ENCODE results near the gene OTOG. TPM values are rescaled to one million over a fixed set of nuclear protein-coding genes. Genes with fewer than 3 reads are reported as not detected.

Gene OTOG
- total RNA-seq, 1 donor, result not detected

- no peak for TF ChIP-seq CTCF (IDR thresholded peaks at IDR 0.05; ENCODE audit: insufficient read depth, low read depth, low read length)
- no peak for DNase-seq (ENCODE audit: low read depth)
- H3K4me3 ChIP-seq (ENCODE audit: low read depth, low read length), result no peak overlapping the region
These were observed 57.8 kb downstream of the OTOG start for GRCh38 chr11:17604915-17605233.

DNA sequence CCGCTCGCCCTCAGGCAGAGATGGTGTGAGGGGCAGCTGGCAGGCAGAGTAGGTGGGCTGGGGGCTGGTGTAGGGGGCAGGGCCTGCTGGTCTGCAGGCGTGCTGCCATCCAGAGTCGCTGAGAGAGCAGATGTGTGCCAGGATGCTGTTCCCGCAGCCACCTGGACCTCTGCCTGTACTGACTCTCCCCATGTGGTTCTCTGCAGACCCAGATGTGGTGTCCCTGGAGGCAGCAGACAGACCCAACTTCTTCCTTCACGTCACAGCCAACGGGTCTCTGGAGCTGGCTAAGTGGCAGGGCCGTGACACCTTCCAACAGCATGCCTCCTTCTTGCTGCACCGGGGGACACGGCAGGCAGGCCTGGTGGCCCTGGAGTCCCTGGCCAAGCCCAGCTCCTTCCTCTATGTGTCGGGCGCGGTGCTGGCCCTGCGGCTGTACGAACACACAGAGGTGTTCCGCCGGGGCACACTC is 58.6 kb downstream of the OTOG start:
- TF ChIP-seq CTCF (IDR thresholded peaks at IDR 0.05; ENCODE audit: insufficient read depth, low read depth, low read length), result no peak

DNA sequence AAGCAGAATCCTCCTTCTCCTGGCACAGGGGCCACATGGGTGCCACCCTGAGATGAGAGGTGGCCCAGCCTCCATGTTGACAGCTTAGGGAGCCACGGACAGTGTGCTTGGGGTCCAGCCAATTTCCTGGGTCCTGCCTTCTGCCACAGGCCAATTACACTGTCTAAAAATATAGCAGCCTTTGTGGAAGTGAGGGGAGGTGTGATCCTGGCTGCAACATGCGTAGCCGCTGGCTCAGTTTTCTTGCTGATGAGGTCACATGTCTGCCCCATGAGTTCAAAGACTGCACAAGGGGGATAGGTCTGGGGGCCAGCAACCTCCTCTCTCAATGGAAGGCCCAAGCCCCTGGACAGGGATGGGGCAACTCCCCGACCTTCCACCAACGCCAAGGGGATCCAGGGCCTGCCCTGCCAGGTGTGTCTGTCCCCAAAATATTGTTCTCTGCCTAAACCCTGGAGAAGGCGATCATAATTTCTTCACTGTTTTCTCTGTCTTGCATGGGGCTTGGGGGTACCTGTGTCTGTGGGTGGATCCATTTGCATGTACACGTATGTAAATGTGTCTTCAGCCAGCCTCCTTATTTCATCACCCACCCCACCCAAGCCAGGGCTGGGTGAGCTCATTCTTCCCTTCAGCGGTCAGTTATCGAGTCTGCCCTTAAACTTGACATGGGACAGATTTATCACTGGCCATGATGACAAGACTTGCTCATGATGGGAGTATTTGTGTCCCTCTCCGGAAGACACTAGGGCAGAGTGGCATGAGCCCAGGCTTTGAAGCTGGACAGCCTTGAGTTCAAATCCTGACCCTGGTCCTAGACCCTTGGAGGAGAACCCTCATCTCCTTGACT is 59.4 kb downstream of the OTOG start:
- no peak for DNase-seq (ENCODE audit: low read depth)
- TF ChIP-seq CTCF (IDR thresholded peaks at IDR 0.05; ENCODE audit: insufficient read depth, low read depth, low read length), result no peak
- H3K4me3 ChIP-seq (ENCODE audit: low read depth, low read length), result no peak overlapping the region

More for the DNA sequence above, 58.6 kb downstream of the OTOG start:
- no peak for DNase-seq (ENCODE audit: low read depth)
- no peak overlapping the region for H3K4me3 ChIP-seq (ENCODE audit: low read depth, low read length)

- no peak for TF ChIP-seq CTCF (IDR thresholded peaks at IDR 0.05; ENCODE audit: insufficient read depth, low read depth, low read length)
- H3K4me3 ChIP-seq (ENCODE audit: low read depth, low read length), result no peak overlapping the region
- no peak for DNase-seq (ENCODE audit: low read depth)
These were observed 60.0 kb downstream of the OTOG start for GRCh38 chr11:17607083-17607429.

DNA sequence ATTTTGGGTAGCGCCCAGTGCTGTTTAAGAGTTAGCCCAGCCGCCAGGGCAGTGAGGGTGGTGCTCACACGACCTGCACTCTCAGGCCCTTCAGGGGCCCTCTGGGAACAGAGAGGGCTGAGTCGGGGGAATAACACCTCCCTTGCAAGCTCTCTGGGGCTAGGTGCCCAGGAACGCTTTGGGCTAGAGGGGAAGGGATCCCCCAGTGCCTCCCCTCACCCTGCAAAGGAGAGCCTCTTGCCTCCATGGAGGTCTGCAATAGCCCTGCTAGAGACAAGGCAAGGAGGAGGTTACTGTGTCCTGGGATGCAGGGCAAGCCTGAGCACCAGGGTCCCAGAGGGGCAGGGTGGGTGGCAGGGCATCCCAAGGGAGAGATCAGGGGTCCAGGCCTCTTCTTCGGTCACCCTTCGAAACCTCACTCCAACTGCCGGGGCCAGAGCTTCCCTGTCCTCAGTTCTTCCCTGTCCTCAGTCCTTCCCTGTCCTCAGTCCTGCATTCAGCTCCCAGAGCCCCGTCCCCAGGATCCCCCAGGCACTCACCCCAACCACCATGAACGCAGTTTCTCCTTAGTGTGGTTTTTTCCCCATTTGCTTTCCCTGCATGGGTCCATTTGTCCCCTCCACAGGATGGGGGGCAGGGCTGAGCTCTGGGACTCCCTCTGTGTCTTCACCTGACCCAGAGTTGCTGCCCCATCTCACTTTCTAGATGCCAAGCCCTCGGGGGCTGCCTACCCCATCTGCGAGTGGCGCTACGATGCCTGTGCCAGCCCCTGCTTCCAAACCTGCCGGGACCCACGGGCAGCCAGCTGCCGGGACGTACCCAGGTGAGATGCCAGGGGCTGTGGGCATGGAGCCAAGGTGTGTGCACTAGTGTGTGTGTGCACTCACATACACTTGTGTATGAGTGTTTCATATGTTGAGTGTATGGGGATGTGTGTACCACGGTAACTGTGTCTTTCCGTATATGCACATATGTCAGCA is 60.8 kb downstream of the OTOG start:
- no peak for TF ChIP-seq CTCF (IDR thresholded peaks at IDR 0.05; ENCODE audit: insufficient read depth, low read depth, low read length)
- no peak overlapping the region for H3K4me3 ChIP-seq (ENCODE audit: low read depth, low read length)
- DNase-seq (ENCODE audit: low read depth), result no peak

- H3K4me3 ChIP-seq (ENCODE audit: low read depth, low read length), result no peak overlapping the region
- DNase-seq (ENCODE audit: low read depth), result no peak
- TF ChIP-seq CTCF (IDR thresholded peaks at IDR 0.05; ENCODE audit: insufficient read depth, low read depth, low read length), result no peak
These were observed 61.8 kb downstream of the OTOG start for GRCh38 chr11:17608821-17609220.

All from fibroblast of villous mesenchyme (primary cell).